ENCODE data around the gene ANGPTL2.

GRCh38 chr9:127047971-127048370 lies 74.5 kb downstream of the ANGPTL2 start:
- no peak for TF ChIP-seq CTCF (IDR thresholded peaks at IDR 0.05)
- no peak for TF ChIP-seq POLR2A (IDR thresholded peaks at IDR 0.05)
